A549 (cell line): ENCODE data around the gene YWHAE.

Source experiments
- POLR2A ChIP-seq: IDR thresholded peaks from 2 replicates; pipeline ENCODE4 v1.6.1; 2012; ENCODE audit warnings: mild to moderate bottlenecking, low read length
- REST ChIP-seq: fragments of 200-600 bp; sonication (generic); IDR thresholded peaks from 2 replicates; pipeline ENCODE4 v1.6.1; 2016; ENCODE audit warnings: antibody characterized with exemption, mild to moderate bottlenecking, moderate library complexity
- TF ChIP-seq, protein P1 (sequence below): fragments of >200 bp; sonication (Bioruptor Twin); formaldehyde crosslinking; IDR thresholded peaks from 3 replicates; pipeline ENCODE4 v1.5.1; 2016

DNA sequence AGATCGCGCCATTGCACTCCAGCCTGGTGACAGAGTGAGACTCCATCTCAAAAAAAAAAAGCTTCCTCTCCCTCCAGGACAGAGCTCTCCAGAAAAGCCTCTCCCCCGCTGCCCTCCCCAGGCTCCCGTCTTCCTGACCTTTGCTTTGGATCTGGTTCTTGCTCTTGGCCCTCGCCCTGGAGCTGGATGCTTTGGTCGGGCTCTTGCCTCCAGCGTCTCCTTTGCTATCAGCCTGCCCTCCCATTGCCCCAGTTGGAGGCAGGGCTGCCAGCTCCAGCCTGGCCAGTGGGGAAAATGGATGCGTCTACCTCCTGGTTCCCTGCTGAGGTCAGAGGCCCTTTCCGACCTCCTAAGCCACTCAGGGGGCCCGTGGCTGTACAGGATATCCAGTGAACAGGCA, 84.6 kb downstream of the YWHAE start:
- TF ChIP-seq, protein P1, sequence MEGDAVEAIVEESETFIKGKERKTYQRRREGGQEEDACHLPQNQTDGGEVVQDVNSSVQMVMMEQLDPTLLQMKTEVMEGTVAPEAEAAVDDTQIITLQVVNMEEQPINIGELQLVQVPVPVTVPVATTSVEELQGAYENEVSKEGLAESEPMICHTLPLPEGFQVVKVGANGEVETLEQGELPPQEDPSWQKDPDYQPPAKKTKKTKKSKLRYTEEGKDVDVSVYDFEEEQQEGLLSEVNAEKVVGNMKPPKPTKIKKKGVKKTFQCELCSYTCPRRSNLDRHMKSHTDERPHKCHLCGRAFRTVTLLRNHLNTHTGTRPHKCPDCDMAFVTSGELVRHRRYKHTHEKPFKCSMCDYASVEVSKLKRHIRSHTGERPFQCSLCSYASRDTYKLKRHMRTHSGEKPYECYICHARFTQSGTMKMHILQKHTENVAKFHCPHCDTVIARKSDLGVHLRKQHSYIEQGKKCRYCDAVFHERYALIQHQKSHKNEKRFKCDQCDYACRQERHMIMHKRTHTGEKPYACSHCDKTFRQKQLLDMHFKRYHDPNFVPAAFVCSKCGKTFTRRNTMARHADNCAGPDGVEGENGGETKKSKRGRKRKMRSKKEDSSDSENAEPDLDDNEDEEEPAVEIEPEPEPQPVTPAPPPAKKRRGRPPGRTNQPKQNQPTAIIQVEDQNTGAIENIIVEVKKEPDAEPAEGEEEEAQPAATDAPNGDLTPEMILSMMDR = no peak
- TF ChIP-seq REST (no peak), POLR2A (no peak)
